ENCODE results near the gene TMEM267.
"Not testable (repeated sequence)": the region's sequence is repeated elsewhere in the genome, so short reads cannot be mapped to it uniquely, and the experiment has no call there.

Gene TMEM267

GRCh38 chr5:43483298-43484105 is at the start of gene TMEM267:
Gene TMEM267, minus strand, starts transcription at chr5:43483865. Its CDS starts 29,896 bp downstream, at chr5:43453969.
- peak; percentile 97 for DNase-seq

GRCh38 chr5:43530648-43531047 is 47.0 kb upstream of the TMEM267 start:
- DNase-seq, result no peak

GRCh38 chr5:43523662-43524072 is 40.0 kb upstream of the TMEM267 start:
- no peak for DNase-seq

- no peak for DNase-seq
Measured at GRCh38 chr5:43520615-43521014, 37.0 kb upstream of the TMEM267 start.

- DNase-seq, result no peak
Measured at GRCh38 chr5:43515678-43516048, 32.0 kb upstream of the TMEM267 start.

- peak; percentile 99 for DNase-seq
Measured at GRCh38 chr5:43514816-43515677, 31.4 kb upstream of the TMEM267 start, which contains the start of gene C5orf34. Gene C5orf34, minus strand, starts transcription at chr5:43515148. Its CDS starts 5,809 bp downstream, at chr5:43509339.

GRCh38 chr5:43514471-43514815 is 30.8 kb upstream of the TMEM267 start:
- no peak for DNase-seq

GRCh38 chr5:43514025-43514424 is 30.4 kb upstream of the TMEM267 start:
- no peak for DNase-seq

GRCh38 chr5:43511062-43511461 is 27.4 kb upstream of the TMEM267 start:
- not testable (repeated sequence) for DNase-seq

GRCh38 chr5:43498581-43498980 is 14.9 kb upstream of the TMEM267 start:
- DNase-seq, result no peak

- DNase-seq, result no peak
Measured at GRCh38 chr5:43497311-43498104, 13.8 kb upstream of the TMEM267 start.

- DNase-seq, result no peak
Measured at GRCh38 chr5:43491326-43491725, 7.7 kb upstream of the TMEM267 start.

- DNase-seq, result no peak
Measured at GRCh38 chr5:43486353-43486752, 2.7 kb upstream of the TMEM267 start.

GRCh38 chr5:43485406-43485805 is 1.7 kb upstream of the TMEM267 start:
- DNase-seq, result no peak

- peak; percentile 92 for DNase-seq
Measured at GRCh38 chr5:43484106-43484849, 613 bp upstream of the TMEM267 start.

GRCh38 chr5:43482490-43483297 is 971 bp downstream of the TMEM267 start:
- DNase-seq, result no peak

GRCh38 chr5:43469671-43470391 is 13.8 kb downstream of the TMEM267 start:
- no peak for DNase-seq

GRCh38 chr5:43467100-43467499 is 16.6 kb downstream of the TMEM267 start:
- DNase-seq, result no peak

GRCh38 chr5:43465455-43465854 is 18.2 kb downstream of the TMEM267 start:
- DNase-seq, result not testable (repeated sequence)

GRCh38 chr5:43461066-43461465 is 22.6 kb downstream of the TMEM267 start:
- DNase-seq, result no peak

GRCh38 chr5:43456556-43456955 is 27.1 kb downstream of the TMEM267 start:
- no peak for DNase-seq

Measured in RPMI8226 (cell line).